AG08396 (cell line): ENCODE measurements around the gene IL10.

Experiments used
- DNase-seq: peaks from one replicate; pipeline ENCODE4 v3.0.0; 2012; ENCODE audit warnings: low spot score, mixed read lengths

IL10 gene

GRCh38 chr1:206734499-206735142 is 37.7 kb downstream of the IL10 start:
- peak; percentile 68 for DNase-seq

GRCh38 chr1:206732992-206733391 is 39.3 kb downstream of the IL10 start:
- DNase-seq: no peak

- no peak for DNase-seq
These were observed 39.8 kb downstream of the IL10 start for GRCh38 chr1:206732508-206732907.

GRCh38 chr1:206729507-206729906 is 42.8 kb downstream of the IL10 start:
- DNase-seq: no peak

- no peak for DNase-seq
These were observed 43.2 kb downstream of the IL10 start for GRCh38 chr1:206729050-206729449.

GRCh38 chr1:206728697-206728987 is 43.7 kb downstream of the IL10 start:
- DNase-seq: no peak

GRCh38 chr1:206727981-206728696 is 44.2 kb downstream of the IL10 start:
- DNase-seq: no peak

GRCh38 chr1:206725109-206725963 is 47.0 kb downstream of the IL10 start:
- DNase-seq: peak; percentile 64

GRCh38 chr1:206723805-206724472 is 48.4 kb downstream of the IL10 start:
- DNase-seq: peak; percentile 60

- DNase-seq: no peak
These were observed 48.9 kb downstream of the IL10 start for GRCh38 chr1:206723462-206723804.

- DNase-seq: no peak
These were observed 49.4 kb downstream of the IL10 start for GRCh38 chr1:206722751-206723461.

GRCh38 chr1:206721454-206721853 is 50.8 kb downstream of the IL10 start:
- no peak for DNase-seq

- no peak for DNase-seq
These were observed 53.0 kb downstream of the IL10 start for GRCh38 chr1:206719169-206719839.

- DNase-seq: no peak
These were observed 54.7 kb downstream of the IL10 start for GRCh38 chr1:206717674-206717989.
